SU-DHL-6 (cell line): ENCODE results near the gene FAM20C.

Source experiments
- H2AFZ ChIP-seq: fragments of 200-600 bp; sonication (generic); 2 replicates; pipeline ENCODE4 v1.6.1; 2014; ENCODE audit warnings: low read depth, mild to moderate bottlenecking, moderate library complexity, mixed read lengths, antibody characterized with exemption, low read length; ENCODE audit not compliant: severe bottlenecking
- H3F3A ChIP-seq: fragments of 200-600 bp; shearing (Covaris generic); 2 replicates; pipeline ENCODE4 v1.6.0; 2016; ENCODE audit warnings: antibody characterized with exemption, mild to moderate bottlenecking; ENCODE audit not compliant: insufficient read depth
- H3K27ac ChIP-seq: fragments of 200-600 bp; sonication (generic); 2 replicates; pipeline ENCODE4 v1.5.1; 2016; ENCODE audit warnings: low read depth, mild to moderate bottlenecking, low read length, moderate library complexity, mixed read lengths
- H3K27me3 ChIP-seq: fragments of 200-600 bp; sonication (generic), shearing (Covaris generic); 2 replicates; pipeline ENCODE4 v1.6.0; 2014; ENCODE audit warnings: mild to moderate bottlenecking, low read length
- H3K36me3 ChIP-seq: fragments of 200-600 bp; sonication (generic); 2 replicates; pipeline ENCODE4 v1.6.1; 2014; ENCODE audit warnings: mild to moderate bottlenecking, low read length, mixed read lengths
- H3K4me2 ChIP-seq: fragments of 300-600, 200-600 bp; shearing (Covaris generic), sonication (generic); 2 replicates; pipeline ENCODE4 v1.6.0; 2014; ENCODE audit warnings: low read length, low read depth, mild to moderate bottlenecking; ENCODE audit not compliant: poor library complexity, severe bottlenecking
- H3K4me3 ChIP-seq: fragments of 200-600 bp; sonication (generic); 2 replicates; pipeline ENCODE4 v1.5.1; 2014; ENCODE audit warnings: antibody characterized with exemption, low read length, mild to moderate bottlenecking, mixed read lengths; ENCODE audit not compliant: insufficient read depth, poor library complexity, severe bottlenecking
- H3K79me2 ChIP-seq: fragments of 200-600 bp; sonication (generic); 2 replicates; pipeline ENCODE4 v1.6.1; 2014; ENCODE audit warnings: mild to moderate bottlenecking, low read length, moderate library complexity; ENCODE audit not compliant: insufficient read depth
- H3K9ac ChIP-seq: fragments of 200-600 bp; sonication (generic); 2 replicates; pipeline ENCODE4 v1.7.0; 2014; ENCODE audit warnings: mild to moderate bottlenecking, low read length
- H3K9me2 ChIP-seq: fragments of 200-600 bp; sonication (generic); replicated peaks from 2 replicates; pipeline ENCODE4 v1.6.1; 2014; ENCODE audit warnings: low read length; ENCODE audit not compliant: insufficient read depth
- H3K9me3 ChIP-seq: fragments of 200-600 bp; sonication (generic); 2 replicates; pipeline ENCODE4 v1.6.1; 2014; ENCODE audit warnings: low read length, mixed read lengths; ENCODE audit not compliant: insufficient read depth
- H4K20me1 ChIP-seq: fragments of 200-600 bp; sonication (generic); 2 replicates; pipeline ENCODE4 v1.6.1; 2014; ENCODE audit warnings: low read depth, mild to moderate bottlenecking, antibody characterized with exemption, low read length, moderate library complexity, mixed read lengths
- EZH2phosphoT487 ChIP-seq: fragments of 200-600 bp; sonication (generic), shearing (Covaris generic); conservative IDR thresholded peaks from 2 replicates; pipeline ENCODE4 v1.6.1; 2018; ENCODE audit warnings: mild to moderate bottlenecking, antibody characterized with exemption, low read length, moderate library complexity, mixed read lengths
- TF ChIP-seq, protein P1 (sequence below): fragments of 200-600 bp; sonication (generic); IDR thresholded peaks from one replicate; pipeline ENCODE4 v1.5.1; 2017; ENCODE audit warnings: antibody characterized with exemption, mild to moderate bottlenecking, low read length, moderate library complexity; ENCODE audit not compliant: insufficient read depth, poor library complexity, severe bottlenecking

The FAM20C gene

DNA sequence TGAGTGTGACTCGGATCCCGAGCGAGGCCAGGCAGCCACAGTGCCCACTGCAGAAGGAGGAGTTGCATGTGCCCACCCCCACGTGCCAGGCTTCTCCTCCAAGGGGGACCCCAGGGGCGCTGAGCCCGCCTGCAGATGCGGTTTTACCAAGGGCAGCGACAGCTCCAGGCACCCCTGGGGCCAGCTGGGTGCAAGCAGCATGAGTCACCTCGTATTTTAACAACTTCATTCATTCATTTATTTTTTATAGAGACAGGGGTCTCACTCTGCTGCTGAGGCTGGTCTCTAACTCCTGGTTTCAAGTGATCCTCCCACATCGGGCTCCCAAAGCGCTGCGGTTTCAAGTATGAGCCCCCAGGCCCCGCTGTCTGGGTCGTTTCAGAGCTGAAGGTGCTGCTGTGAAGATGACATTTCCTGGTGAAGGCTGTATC lies 96.3 kb downstream of the FAM20C start:
- Histone ChIP-seq H3K36me3 (no peaks in the 10 kb centered on the region), H2AFZ (no peak overlapping the region), H3K27me3 (no peaks in the 10 kb centered on the region), H3K4me2 (no peak overlapping the region), H3K9ac (no peak overlapping the region), H3K9me3 (no peaks in the 10 kb centered on the region), H3K27ac (no peak overlapping the region), H4K20me1 (no peaks in the 10 kb centered on the region), H3F3A (no peaks in the 10 kb centered on the region), H3K9me2 (no peaks in the 10 kb centered on the region), H3K4me3 (no peak overlapping the region), H3K79me2 (no peaks in the 10 kb centered on the region)
- no peak for TF ChIP-seq EZH2phosphoT487

DNA sequence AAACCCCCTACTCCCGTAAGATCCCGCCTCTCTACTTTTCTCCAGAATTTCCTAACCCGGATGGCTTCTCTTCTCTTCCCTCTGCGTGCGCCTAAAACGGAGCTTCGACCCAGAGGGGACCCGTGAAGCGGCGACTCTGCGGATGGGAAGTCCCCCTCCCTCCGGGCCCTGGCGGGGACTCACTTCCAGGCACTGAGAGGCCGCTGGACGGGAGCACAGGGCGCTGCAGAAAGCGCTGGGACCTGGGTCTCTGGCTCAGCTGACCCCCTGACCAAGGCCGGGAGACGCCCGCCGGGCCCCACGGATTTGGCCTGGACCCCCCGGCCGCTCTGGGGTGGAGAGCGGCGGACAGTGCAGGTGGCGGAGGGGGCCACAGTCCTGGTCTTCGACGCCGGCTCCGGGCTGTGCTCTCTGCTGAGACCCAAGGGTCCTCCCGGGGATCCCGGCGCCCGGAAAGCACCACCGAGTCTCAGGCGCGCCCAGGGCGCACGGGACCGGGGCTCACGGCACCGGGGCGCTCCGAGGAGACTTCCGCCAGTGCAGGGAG lies 96.9 kb downstream of the FAM20C start:
- no peaks in the 10 kb centered on the region for H3K79me2 ChIP-seq
- H3K4me3 ChIP-seq: no peak overlapping the region
- no peaks in the 10 kb centered on the region for H3K9me3 ChIP-seq
- no peak overlapping the region for H3K9ac ChIP-seq
- H3K27ac ChIP-seq: no peak overlapping the region
- no peaks in the 10 kb centered on the region for H4K20me1 ChIP-seq
- no peak overlapping the region for H2AFZ ChIP-seq
- H3K4me2 ChIP-seq: no peak overlapping the region
- H3K36me3 ChIP-seq: no peaks in the 10 kb centered on the region
- TF ChIP-seq, protein P1, sequence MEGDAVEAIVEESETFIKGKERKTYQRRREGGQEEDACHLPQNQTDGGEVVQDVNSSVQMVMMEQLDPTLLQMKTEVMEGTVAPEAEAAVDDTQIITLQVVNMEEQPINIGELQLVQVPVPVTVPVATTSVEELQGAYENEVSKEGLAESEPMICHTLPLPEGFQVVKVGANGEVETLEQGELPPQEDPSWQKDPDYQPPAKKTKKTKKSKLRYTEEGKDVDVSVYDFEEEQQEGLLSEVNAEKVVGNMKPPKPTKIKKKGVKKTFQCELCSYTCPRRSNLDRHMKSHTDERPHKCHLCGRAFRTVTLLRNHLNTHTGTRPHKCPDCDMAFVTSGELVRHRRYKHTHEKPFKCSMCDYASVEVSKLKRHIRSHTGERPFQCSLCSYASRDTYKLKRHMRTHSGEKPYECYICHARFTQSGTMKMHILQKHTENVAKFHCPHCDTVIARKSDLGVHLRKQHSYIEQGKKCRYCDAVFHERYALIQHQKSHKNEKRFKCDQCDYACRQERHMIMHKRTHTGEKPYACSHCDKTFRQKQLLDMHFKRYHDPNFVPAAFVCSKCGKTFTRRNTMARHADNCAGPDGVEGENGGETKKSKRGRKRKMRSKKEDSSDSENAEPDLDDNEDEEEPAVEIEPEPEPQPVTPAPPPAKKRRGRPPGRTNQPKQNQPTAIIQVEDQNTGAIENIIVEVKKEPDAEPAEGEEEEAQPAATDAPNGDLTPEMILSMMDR: no peak
- no peak for TF ChIP-seq EZH2phosphoT487
- H3K9me2 ChIP-seq: no peaks in the 10 kb centered on the region
- no peaks in the 10 kb centered on the region for H3F3A ChIP-seq
- H3K27me3 ChIP-seq: no peaks in the 10 kb centered on the region

DNA sequence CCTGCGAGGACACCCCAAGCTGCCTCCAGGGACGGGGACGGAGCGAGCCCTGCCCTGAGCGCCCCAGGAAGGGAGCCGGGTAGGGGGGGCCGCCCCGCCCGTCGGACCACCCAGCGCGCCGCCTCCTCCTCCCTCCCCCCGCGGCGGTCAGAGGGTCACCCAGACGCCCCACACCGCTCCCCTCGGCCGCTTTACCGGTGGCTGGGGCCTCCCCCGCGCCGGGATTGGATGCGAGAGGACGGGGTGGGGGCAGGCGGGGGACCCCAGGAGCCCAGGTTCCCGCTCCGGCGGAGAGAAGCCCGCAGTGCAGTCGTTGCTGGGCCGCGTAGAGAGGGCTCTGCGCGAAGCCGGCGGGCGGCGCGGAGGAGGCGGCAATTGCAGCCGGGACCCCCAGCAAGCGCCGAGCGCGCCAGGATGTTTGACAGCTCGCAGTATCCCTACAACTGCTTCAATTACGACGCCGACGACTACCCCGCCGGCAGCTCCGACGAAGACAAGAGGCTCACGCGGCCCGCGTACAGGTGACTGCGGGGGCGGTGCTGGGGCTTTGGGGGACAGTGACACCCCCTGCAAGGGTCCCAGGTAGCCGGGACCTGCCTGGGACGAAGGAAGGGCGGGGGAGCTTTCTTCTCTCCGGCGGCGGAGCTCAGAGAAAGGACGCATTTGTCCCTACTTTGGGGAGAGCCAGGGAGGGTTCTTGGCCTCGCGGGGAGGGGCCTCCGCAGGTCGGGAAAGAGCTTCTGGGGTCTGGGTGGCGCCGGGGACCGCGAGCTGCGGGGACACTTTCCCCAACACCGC lies 97.6 kb downstream of the FAM20C start, which contains the start of gene FOXL3:
FOXL3 (plus strand) TSS at position 415 of the 798 bp plus-strand sequence; CDS start at position 415, 0 bp downstream.
- Histone ChIP-seq H4K20me1 (no peaks in the 10 kb centered on the region), H3K79me2 (no peaks in the 10 kb centered on the region), H3K27ac (no peak within 1 kb of the TSS), H3K4me2 (no peak within 1 kb of the TSS), H3K9ac (no peak within 1 kb of the TSS), H3K27me3 (no peaks in the 10 kb centered on the region), H3F3A (no peaks in the 10 kb centered on the region), H3K9me3 (no peaks in the 10 kb centered on the region), H3K36me3 (no peaks in the 10 kb centered on the region), H2AFZ (no peak within 1 kb of the TSS), H3K9me2 (no peaks in the 10 kb centered on the region), H3K4me3 (no peak within 1 kb of the TSS)
- TF ChIP-seq, protein P1: no peak
- TF ChIP-seq EZH2phosphoT487: no peak
